Tibial nerve (tissue), 4 donors: Measurements from ENCODE around the gene ABHD16B. TPM values are rescaled to one million over a fixed set of nuclear protein-coding genes. Genes with fewer than 3 reads are reported as not detected.
A peak's percentile ranks its signal among the peaks of the same experiment; 100 is the strongest.

Experiments used
- DNase-seq, 2 donors: peaks; one replicate each; pipeline ENCODE4 v3.0.0-alpha.2; 2019; ENCODE audit warnings: low spot score in 2 of 2
- H3K27ac ChIP-seq, 4 donors: fragments of 200-600 bp; sonication (generic) in 3 of 4; one replicate each; pipeline ENCODE4 v1.5.1; 2017 to 2019; ENCODE audit warnings: mild to moderate bottlenecking in 1 of 4
- H3K27me3 ChIP-seq, 2 donors: fragments of 200-600 bp; sonication (generic) in 1 of 2; one replicate each; pipeline versions ENCODE4 v1.5.1 to v1.6.0; 2017 to 2019
- H3K36me3 ChIP-seq, 3 donors: fragments of 200-600 bp; sonication (generic); one replicate each; pipeline ENCODE4 v1.5.1; 2018 to 2019
- H3K4me1 ChIP-seq, 4 donors: fragments of 200-600 bp; sonication (generic) in 3 of 4; one replicate each; pipeline ENCODE4 v1.5.1; 2017 to 2019
- H3K4me3 ChIP-seq, 4 donors: fragments of 200-600 bp; sonication (generic) in 3 of 4; one replicate each; pipeline ENCODE4 v1.5.1; 2017 to 2019; ENCODE audit warnings: mild to moderate bottlenecking in 1 of 4, moderate library complexity in 1 of 4
- H3K9me3 ChIP-seq, 4 donors: fragments of 200-600 bp; sonication (generic) in 3 of 4; one replicate each; pipeline ENCODE4 v1.5.1; 2017 to 2019
- EP300 ChIP-seq, 2 donors: sonication (generic); formaldehyde crosslinking; IDR thresholded peaks; one replicate each; pipeline ENCODE4 v1.6.1; 2017; ENCODE audit warnings: antibody characterized with exemption in 2 of 2, mild to moderate bottlenecking in 1 of 2
- POLR2A ChIP-seq, 2 donors: fragments of 450-650 bp; IDR thresholded peaks; one replicate each; pipeline ENCODE4 v1.6.1; 2017; ENCODE audit warnings: antibody characterized with exemption in 2 of 2, mild to moderate bottlenecking in 2 of 2, moderate library complexity in 2 of 2
- WGBS, 2 donors: methylation state at CpG; one replicate each; pipeline ENCODE4 v1.1.5; 2018; 5-methylcytosine and 5-hydroxymethylcytosine counted together
- total RNA-seq, 4 donors: library from RNA; depleted of rRNA; stranded (reverse); fragments of >200 nt; gene quantifications; one replicate each; pipeline ENCODE4 v1.1.0, GENCODE V29; 2016
- TF ChIP-seq, protein P1 (sequence below), 5 experiments: fragments of 200-600 bp in 3 of 5; fragments of 450-650 bp in 2 of 5; sonication (generic) in 3 of 5; IDR thresholded peaks; one replicate each; pipeline ENCODE4 v1.5.1; 2016 to 2019; ENCODE audit warnings: antibody characterized with exemption in 5 of 5, mild to moderate bottlenecking in 3 of 5, moderate library complexity in 2 of 5

Gene ABHD16B
- total RNA-seq = not detected

DNA sequence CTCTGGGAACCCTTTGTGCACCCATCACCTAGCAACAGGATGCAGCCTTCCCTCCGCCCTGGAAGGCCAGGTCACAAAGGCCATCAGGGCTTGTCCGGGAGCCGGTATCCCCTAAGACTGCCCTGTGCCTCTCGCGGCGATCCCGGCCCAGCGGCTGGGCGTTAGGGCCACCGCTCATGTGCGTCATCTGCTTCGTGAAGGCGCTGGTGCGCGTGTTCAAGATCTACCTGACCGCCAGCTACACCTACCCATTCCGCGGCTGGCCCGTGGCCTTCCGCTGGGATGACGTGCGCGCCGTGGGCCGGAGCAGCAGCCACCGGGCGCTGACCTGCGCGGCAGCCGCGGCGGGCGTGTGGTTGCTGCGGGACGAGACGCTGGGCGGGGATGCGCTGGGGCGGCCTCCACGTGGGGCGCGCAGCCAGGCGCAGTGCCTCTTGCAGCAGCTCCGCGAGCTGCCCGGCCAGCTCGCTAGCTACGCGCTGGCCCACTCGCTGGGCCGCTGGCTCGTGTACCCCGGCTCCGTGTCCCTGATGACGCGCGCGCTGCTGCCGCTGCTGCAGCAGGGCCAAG is at the start of gene ABHD16B:
Gene ABHD16B, plus strand, starts transcription at position 134 of the 570 bp plus-strand sequence. Its CDS starts 43 bp downstream, at position 177.
- H3K4me1 ChIP-seq = peaks cover 0 to 54% (median 34%) of the 10 kb centered on the region in 4 donors
- no peak for DNase-seq

DNA sequence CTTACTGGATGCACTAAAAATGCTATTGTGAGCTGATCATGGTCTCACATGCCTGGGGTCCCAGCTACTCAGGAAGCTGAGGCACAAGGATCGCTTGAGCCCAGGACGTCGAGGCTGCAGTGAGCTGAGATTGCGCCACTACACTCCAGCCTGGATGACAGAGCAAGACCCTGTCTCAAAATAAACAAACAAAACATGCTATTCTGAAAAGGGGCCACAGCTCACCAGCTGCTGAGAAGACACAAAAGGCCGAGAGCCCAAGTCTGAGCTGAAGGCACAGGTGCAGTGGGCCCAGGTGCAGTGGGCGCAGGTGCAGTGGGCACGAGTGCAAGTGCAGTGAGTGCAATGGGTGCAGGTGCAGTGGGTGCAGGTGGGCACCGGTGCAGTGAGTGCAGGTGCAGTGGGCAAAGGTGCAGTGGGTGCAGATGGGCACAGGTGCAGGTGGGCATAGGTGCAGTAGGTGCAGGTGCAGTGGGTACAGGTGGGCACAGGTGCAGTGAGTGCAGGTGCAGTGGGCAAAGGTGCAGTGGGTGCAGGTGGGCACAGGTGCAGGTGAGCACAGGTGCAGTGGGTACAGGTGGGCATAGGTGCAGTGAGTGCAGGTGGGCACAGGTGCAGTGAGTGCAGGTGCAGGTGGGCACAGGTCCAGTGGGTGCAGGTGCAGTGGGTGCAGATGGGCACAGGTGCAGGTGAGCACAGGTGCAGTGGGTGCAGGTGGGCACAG is 46.2 kb upstream of the ABHD16B start:
- Histone ChIP-seq H3K36me3 (no peaks in the 10 kb centered on the region), H3K4me3 (no peak overlapping the region), H3K9me3 (no peaks in the 10 kb centered on the region), H3K4me1 (peaks cover 0 to 20% (median 0%) of the 10 kb centered on the region in 4 donors), H3K27me3 (no peaks in the 10 kb centered on the region), H3K27ac (no peak overlapping the region)
- TF ChIP-seq, protein P1, sequence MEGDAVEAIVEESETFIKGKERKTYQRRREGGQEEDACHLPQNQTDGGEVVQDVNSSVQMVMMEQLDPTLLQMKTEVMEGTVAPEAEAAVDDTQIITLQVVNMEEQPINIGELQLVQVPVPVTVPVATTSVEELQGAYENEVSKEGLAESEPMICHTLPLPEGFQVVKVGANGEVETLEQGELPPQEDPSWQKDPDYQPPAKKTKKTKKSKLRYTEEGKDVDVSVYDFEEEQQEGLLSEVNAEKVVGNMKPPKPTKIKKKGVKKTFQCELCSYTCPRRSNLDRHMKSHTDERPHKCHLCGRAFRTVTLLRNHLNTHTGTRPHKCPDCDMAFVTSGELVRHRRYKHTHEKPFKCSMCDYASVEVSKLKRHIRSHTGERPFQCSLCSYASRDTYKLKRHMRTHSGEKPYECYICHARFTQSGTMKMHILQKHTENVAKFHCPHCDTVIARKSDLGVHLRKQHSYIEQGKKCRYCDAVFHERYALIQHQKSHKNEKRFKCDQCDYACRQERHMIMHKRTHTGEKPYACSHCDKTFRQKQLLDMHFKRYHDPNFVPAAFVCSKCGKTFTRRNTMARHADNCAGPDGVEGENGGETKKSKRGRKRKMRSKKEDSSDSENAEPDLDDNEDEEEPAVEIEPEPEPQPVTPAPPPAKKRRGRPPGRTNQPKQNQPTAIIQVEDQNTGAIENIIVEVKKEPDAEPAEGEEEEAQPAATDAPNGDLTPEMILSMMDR (IDR thresholded peaks at IDR 0.05) = no peak
- TF ChIP-seq POLR2A (IDR thresholded peaks at IDR 0.05) = no peak
- TF ChIP-seq EP300 (IDR thresholded peaks at IDR 0.05) = no peak
- 65 to 66% methylated on average over 8 of the region's 8 CpGs for WGBS, 2 donors
- DNase-seq = no peak

More for the DNA sequence above, at the start of gene ABHD16B:
- peaks cover 0 to 19% (median 7%) of the 10 kb centered on the region in 3 donors for H3K36me3 ChIP-seq
- H3K27me3 ChIP-seq = no peaks in the 10 kb centered on the region
- TF ChIP-seq POLR2A (IDR thresholded peaks at IDR 0.05) = no peak
- TF ChIP-seq EP300 (IDR thresholded peaks at IDR 0.05) = no peak
- TF ChIP-seq, protein P1 (IDR thresholded peaks at IDR 0.05) = no peak
- peak within 1 kb of the TSS in 1 of 4 donors; percentile 34 for H3K27ac ChIP-seq
- no peak within 1 kb of the TSS for H3K4me3 ChIP-seq
- H3K9me3 ChIP-seq = no peaks in the 10 kb centered on the region
- 93 to 96% methylated on average over 34 to 42 of the region's 59 CpGs for WGBS, 2 donors

DNA sequence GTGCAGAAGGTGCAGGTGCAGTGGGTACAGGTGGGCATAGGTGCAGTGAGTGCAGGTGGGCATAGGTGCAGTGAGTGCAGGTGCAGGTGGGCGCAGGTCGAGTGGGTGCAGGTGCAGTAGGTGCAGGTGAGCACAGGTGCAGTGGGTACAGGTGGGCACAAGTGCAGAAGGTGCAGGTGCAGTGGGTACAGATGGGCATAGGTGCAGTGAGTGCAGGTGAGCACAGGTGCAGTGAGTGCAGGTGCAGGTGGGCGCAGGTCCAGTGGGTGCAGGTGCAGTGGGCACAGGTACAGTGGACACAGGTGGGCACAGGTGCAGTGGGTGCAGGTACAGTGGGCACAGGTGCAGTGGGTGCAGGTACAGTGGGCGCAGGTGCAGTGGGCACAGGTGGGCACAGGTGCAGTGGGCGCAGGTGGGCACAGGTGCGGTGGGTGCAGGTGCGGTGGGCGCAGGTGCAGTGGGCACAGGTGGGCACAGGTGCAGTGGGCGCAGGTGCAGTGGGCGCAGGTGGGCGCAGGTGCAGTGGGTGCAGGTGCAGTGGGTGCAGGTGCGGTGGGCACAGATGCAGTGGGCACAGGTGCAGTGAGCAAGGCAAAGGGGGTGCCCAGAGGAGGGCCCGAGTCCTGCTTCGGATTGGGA is 45.6 kb upstream of the ABHD16B start:
- no peak for DNase-seq
- TF ChIP-seq, protein P1 (IDR thresholded peaks at IDR 0.05) = no peak
- no peak for TF ChIP-seq EP300 (IDR thresholded peaks at IDR 0.05)
- no peak for TF ChIP-seq POLR2A (IDR thresholded peaks at IDR 0.05)
- Histone ChIP-seq H3K27me3 (no peaks in the 10 kb centered on the region), H3K4me3 (no peak overlapping the region), H3K9me3 (no peaks in the 10 kb centered on the region), H3K36me3 (no peaks in the 10 kb centered on the region), H3K27ac (no peak overlapping the region), H3K4me1 (peaks cover 0 to 20% (median 0%) of the 10 kb centered on the region in 4 donors)
- 83 to 89% methylated on average over 13 to 14 of the region's 14 CpGs for WGBS, 2 donors

DNA sequence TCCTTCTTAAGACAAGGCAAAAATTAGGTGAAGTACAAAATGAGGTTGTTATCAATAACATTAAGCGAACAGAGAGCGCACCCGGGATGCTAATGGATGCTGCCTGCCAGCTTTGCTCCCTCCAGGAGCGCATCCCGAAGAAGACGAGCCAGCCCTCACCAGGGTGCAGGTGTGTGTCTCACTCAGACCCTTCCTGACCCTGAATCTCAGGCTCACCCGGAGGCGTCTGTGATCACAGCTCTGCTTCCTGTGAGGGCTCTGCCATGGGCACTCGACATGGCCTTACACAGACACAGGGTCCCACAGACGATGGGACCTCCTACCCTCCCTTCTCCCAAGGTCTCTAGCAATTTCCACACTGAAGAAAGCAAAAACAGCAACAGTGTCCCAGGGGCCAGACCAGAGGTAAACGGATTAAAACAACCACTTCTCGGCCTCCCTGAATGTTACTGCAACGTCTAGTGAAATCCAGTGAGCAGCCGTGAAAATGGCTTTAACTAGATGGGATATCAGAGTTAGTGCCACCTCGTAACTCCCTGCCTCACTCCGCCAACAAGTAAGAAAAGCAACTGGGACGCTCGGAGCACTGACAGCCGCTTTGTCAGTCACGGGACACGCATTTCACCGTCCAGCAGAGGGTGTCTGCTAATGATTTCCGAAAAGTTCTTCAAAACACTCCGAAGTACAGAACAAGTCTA is 41.9 kb upstream of the ABHD16B start:
- peaks cover 0 to 25% (median 0%) of the 10 kb centered on the region in 4 donors for H3K4me1 ChIP-seq
- peak overlapping the region in 3 of 4 donors; percentile 20 to 35 (median 34) for H3K27ac ChIP-seq
- H3K9me3 ChIP-seq = no peaks in the 10 kb centered on the region
- peak in 1 of 2 donors; percentile 45 for DNase-seq
- TF ChIP-seq EP300 (IDR thresholded peaks at IDR 0.05) = no peak
- no peak for TF ChIP-seq POLR2A (IDR thresholded peaks at IDR 0.05)
- TF ChIP-seq, protein P1 (IDR thresholded peaks at IDR 0.05) = peak in 3 of 5 experiments; percentile 31 to 43 (median 39)
- H3K27me3 ChIP-seq = no peaks in the 10 kb centered on the region
- WGBS, 2 donors = 43 to 44% methylated on average over 24 of the region's 24 CpGs
- peaks cover 0 to 3% (median 0%) of the 10 kb centered on the region in 3 donors for H3K36me3 ChIP-seq
- no peak overlapping the region for H3K4me3 ChIP-seq
